OCI-LY3 (cell line): Measurements from ENCODE around the gene CADPS2.
"Not testable (repeated sequence)": the region's sequence is repeated elsewhere in the genome, so short reads cannot be mapped to it uniquely, and the experiment has no call there.

Experiments
- H2AFZ ChIP-seq: fragments of 200-600, 300-600 bp; shearing (Covaris generic); 2 replicates; pipeline ENCODE4 v1.6.0; 2014; ENCODE audit warnings: antibody characterized with exemption, low read depth, low read length
- H3K27ac ChIP-seq: fragments of 200-600, 300-600 bp; sonication (generic); 2 replicates; pipeline ENCODE4 v1.5.1; 2014; ENCODE audit warnings: mild to moderate bottlenecking, low read length, moderate library complexity, mixed read lengths
- H3K27me3 ChIP-seq: fragments of 200-600, 300-600 bp; sonication (generic); 2 replicates; pipeline ENCODE4 v1.6.1; 2014; ENCODE audit warnings: low read depth, low read length, mixed read lengths
- H3K36me3 ChIP-seq: fragments of 200-600, 300-600 bp; sonication (generic); replicated peaks from 2 replicates; pipeline ENCODE3; 2014; ENCODE audit warnings: low read depth, low read length, mixed read lengths
- H3K4me1 ChIP-seq: fragments of 300-600, 200-600 bp; sonication (generic); 2 replicates; pipeline ENCODE4 v1.6.1; 2014; ENCODE audit warnings: low read length, mixed read lengths
- H3K4me2 ChIP-seq: fragments of 200-600, 300-600 bp; sonication (generic); 2 replicates; pipeline ENCODE4 v1.6.1; 2014; ENCODE audit warnings: low read length, mixed read lengths
- H3K4me3 ChIP-seq: fragments of 300-600, 200-600 bp; sonication (generic); 2 replicates; pipeline ENCODE4 v1.5.1; 2014; ENCODE audit warnings: antibody characterized with exemption, mild to moderate bottlenecking, low read length, moderate library complexity
- H3K79me2 ChIP-seq: fragments of 300-600, 200-600 bp; shearing (Covaris generic); 2 replicates; pipeline ENCODE4 v1.6.1; 2014; ENCODE audit warnings: mild to moderate bottlenecking, low read length, mixed read lengths
- H3K9ac ChIP-seq: fragments of 300-600, 200-600 bp; shearing (Covaris generic); 2 replicates; pipeline ENCODE4 v1.6.0; 2014; ENCODE audit warnings: mild to moderate bottlenecking, low read length, moderate library complexity
- H3K9me3 ChIP-seq: fragments of 200-600, 300-600 bp; shearing (Covaris generic); 2 replicates; pipeline ENCODE4 v1.6.1; 2014; ENCODE audit warnings: low read length, mixed read lengths; ENCODE audit not compliant: insufficient read depth
- H4K20me1 ChIP-seq: fragments of 200-600, 300-600 bp; sonication (generic); 2 replicates; pipeline ENCODE4 v1.6.1; 2016; ENCODE audit warnings: low read length, mixed read lengths; ENCODE audit not compliant: insufficient read depth
- CTCF ChIP-seq: fragments of 200-600, 300-600 bp; sonication (generic); IDR thresholded peaks from 2 replicates; pipeline ENCODE4 v1.5.1; 2014; ENCODE audit warnings: antibody characterized with exemption, low read length, low read depth
- EZH2phosphoT487 ChIP-seq: fragments of 200-600 bp; shearing (Covaris generic); IDR thresholded peaks from 2 replicates; pipeline ENCODE4 v1.6.1; 2018; ENCODE audit warnings: antibody characterized with exemption, mixed run types, low read depth

CADPS2 gene

GRCh38 chr7:122686360-122686878 lies 199.8 kb downstream of the CADPS2 start:
- Histone ChIP-seq H3K4me3 (no peak overlapping the region), H4K20me1 (no peaks in the 10 kb centered on the region), H3K9ac (no peak overlapping the region), H3K9me3 (no peaks in the 10 kb centered on the region), H3K4me2 (no peak overlapping the region), H3K27ac (no peak overlapping the region), H3K36me3 (no peaks in the 10 kb centered on the region), H3K79me2 (no peaks in the 10 kb centered on the region), H2AFZ (no peak overlapping the region), H3K4me1 (no peaks in the 10 kb centered on the region), H3K27me3 (no peaks in the 10 kb centered on the region)
- TF ChIP-seq EZH2phosphoT487 (no peak), CTCF (no peak)

GRCh38 chr7:122684504-122684903 lies 201.8 kb downstream of the CADPS2 start:
- no peaks in the 10 kb centered on the region for H3K27me3 ChIP-seq
- no peaks in the 10 kb centered on the region for H4K20me1 ChIP-seq
- H3K9me3 ChIP-seq = no peaks in the 10 kb centered on the region
- no peaks in the 10 kb centered on the region for H3K4me1 ChIP-seq
- H3K27ac ChIP-seq = no peak overlapping the region
- no peaks in the 10 kb centered on the region for H3K79me2 ChIP-seq
- no peak overlapping the region for H3K9ac ChIP-seq
- TF ChIP-seq CTCF (no peak), EZH2phosphoT487 (no peak)
- no peak overlapping the region for H3K4me3 ChIP-seq
- no peak overlapping the region for H3K4me2 ChIP-seq
- no peak overlapping the region for H2AFZ ChIP-seq
- no peaks in the 10 kb centered on the region for H3K36me3 ChIP-seq

- H3K36me3 ChIP-seq = no peaks in the 10 kb centered on the region
- no peak overlapping the region for H3K4me2 ChIP-seq
- H3K4me1 ChIP-seq = no peaks in the 10 kb centered on the region
- no peaks in the 10 kb centered on the region for H4K20me1 ChIP-seq
- H3K79me2 ChIP-seq = no peaks in the 10 kb centered on the region
- H3K27me3 ChIP-seq = no peaks in the 10 kb centered on the region
- no peak overlapping the region for H3K27ac ChIP-seq
- H3K9ac ChIP-seq = no peak overlapping the region
- no peak for TF ChIP-seq EZH2phosphoT487
- TF ChIP-seq CTCF = no peak
- H2AFZ ChIP-seq = no peak overlapping the region
- no peak overlapping the region for H3K4me3 ChIP-seq
- no peaks in the 10 kb centered on the region for H3K9me3 ChIP-seq
These were observed 203.3 kb downstream of the CADPS2 start for GRCh38 chr7:122682815-122683550.

GRCh38 chr7:122681186-122681585 lies 205.1 kb downstream of the CADPS2 start:
- not testable (repeated sequence) for H3K9ac ChIP-seq, H3K9me3 ChIP-seq, H3K27ac ChIP-seq, H3K4me1 ChIP-seq, H3K4me2 ChIP-seq, H3K36me3 ChIP-seq, H2AFZ ChIP-seq, H3K79me2 ChIP-seq, H3K4me3 ChIP-seq, H4K20me1 ChIP-seq, H3K27me3 ChIP-seq
